ENCODE data around the gene TTLL10.

The TTLL10 gene

DNA sequence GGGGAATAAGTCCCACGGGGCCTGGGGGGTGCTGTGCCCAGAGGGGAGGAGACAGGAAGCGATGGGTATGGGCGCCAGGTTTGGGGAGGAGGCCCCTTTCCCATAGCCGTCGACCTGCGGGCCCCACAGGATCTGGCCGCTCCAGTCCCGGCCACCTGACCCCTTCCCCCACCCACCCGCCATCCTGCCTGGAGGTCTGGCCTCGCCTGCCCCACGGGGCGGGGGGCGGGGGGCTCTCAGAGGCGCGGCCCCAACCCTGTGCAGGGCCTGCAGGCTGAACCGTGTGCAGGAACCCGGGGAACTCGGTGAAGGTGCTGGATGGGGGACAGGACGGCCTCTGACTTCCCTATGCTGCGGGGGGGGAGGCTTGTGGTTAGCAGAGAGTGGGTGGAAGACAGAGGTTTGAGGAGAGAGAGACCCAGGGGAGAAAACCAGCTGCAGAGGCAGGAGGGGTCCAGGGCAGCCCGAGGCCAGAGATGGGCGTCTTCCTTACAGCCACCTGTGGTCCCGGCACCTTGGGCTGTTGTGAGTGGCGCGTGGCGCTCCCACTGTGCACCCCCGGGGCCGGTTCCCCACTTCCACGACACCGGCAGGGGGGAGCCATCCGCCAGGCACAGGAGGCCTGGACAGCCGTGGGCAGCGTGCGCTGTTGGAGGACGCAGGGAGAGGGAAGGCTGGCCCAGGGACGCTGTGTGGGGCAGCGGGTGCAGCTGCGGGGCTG is 35.2 kb downstream of the TTLL10 start:
- TF ChIP-seq, protein P1, sequence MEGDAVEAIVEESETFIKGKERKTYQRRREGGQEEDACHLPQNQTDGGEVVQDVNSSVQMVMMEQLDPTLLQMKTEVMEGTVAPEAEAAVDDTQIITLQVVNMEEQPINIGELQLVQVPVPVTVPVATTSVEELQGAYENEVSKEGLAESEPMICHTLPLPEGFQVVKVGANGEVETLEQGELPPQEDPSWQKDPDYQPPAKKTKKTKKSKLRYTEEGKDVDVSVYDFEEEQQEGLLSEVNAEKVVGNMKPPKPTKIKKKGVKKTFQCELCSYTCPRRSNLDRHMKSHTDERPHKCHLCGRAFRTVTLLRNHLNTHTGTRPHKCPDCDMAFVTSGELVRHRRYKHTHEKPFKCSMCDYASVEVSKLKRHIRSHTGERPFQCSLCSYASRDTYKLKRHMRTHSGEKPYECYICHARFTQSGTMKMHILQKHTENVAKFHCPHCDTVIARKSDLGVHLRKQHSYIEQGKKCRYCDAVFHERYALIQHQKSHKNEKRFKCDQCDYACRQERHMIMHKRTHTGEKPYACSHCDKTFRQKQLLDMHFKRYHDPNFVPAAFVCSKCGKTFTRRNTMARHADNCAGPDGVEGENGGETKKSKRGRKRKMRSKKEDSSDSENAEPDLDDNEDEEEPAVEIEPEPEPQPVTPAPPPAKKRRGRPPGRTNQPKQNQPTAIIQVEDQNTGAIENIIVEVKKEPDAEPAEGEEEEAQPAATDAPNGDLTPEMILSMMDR (conservative IDR thresholded peaks at IDR 0.05; ENCODE audit: control insufficient read depth, insufficient read depth, low read depth, low read length), result no peak
- no peak overlapping the region for H3K4me3 ChIP-seq (ENCODE audit: control insufficient read depth, low read depth, low read length)
- DNase-seq (ENCODE audit: low read depth), result peak; percentile 66

DNA sequence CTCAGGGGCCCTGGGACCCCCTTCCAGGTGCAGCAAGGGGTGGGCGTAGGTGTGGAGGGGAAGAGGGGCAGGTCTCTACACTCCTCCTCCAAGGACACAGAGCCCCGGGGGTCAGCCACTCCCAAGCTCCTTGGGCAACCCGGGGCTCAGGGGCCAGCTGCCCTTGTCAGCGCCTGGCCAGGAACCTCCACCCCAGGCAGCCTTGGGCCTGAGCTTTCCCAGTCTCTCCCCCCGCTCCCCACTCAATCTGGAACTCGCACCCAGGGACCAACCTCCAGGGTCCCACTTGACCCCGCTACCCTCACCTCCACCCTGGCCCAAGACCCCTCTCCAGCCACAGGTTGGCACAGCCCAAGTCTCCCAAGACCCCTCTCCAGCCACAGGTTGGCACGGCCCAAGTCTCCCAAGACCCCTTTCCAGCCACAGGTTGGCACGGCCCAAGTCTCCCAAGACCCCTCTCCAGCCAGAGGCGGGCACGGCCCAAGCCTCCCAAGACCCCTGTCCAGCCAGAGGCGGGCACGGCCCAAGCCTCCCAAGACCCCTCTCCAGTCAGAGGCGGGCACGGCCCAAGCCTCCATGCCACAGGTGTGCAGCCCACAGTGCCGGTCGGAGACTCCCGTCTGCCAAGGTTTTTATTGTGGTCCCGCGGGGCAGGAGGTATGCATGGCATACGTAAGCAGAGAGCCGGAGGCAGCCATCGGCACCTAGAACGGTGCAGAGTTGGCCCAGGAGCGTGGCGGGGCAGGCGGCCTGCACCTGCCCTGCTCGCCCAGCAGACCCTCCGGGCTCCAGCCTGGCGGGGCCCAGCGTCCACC is 37.3 kb downstream of the TTLL10 start:
- no peak for DNase-seq (ENCODE audit: low read depth)
- TF ChIP-seq, protein P1 (conservative IDR thresholded peaks at IDR 0.05; ENCODE audit: control insufficient read depth, insufficient read depth, low read depth, low read length), result no peak
- no peak overlapping the region for H3K4me3 ChIP-seq (ENCODE audit: control insufficient read depth, low read depth, low read length)

DNA sequence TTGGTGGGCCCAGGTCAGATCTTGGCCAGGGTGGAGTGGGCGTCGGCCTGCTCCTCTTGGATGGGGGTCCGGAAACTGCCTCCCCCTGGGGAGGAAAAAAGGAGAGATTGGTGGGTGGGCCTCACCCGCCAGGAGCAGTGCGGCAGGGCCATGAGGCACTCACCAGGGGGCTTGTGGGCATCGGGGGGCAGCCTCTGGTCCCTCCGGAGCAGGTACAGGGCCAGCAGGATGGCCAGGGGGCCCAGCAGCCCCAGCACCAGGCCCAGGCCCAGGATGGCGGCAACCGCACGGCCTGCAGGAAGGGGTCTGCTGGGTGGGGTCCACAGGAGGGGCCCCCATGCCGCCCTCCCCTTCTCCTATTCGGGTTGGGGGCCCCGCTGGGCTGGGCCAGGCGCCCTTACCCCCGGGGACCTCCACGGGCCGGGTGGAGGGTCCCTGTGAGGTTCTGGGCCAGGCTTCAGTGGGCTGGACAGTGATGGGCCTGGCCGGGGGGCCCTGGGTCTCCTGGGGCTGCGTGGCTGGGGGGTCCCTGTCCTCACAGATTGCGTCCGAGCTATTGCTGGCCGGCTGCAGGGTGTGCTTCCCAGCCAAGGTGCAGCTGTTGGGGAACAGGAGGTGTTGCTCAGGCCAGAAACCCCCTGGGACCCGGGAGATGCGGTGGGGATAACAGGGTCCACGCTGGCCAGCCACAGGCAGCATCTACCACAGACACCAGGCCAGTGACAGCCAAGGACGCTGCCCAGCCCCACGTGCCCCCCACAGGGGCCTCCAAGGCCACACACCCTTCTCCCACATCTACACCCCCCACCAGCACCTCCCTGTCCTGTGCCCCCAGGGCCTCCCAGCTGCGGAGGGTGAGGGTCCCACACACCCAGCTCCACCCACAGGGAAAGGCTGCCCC is 38.1 kb downstream of the TTLL10 start:
- H3K4me3 ChIP-seq (ENCODE audit: control insufficient read depth, low read depth, low read length), result no peak overlapping the region
- no peak for DNase-seq (ENCODE audit: low read depth)

DNA sequence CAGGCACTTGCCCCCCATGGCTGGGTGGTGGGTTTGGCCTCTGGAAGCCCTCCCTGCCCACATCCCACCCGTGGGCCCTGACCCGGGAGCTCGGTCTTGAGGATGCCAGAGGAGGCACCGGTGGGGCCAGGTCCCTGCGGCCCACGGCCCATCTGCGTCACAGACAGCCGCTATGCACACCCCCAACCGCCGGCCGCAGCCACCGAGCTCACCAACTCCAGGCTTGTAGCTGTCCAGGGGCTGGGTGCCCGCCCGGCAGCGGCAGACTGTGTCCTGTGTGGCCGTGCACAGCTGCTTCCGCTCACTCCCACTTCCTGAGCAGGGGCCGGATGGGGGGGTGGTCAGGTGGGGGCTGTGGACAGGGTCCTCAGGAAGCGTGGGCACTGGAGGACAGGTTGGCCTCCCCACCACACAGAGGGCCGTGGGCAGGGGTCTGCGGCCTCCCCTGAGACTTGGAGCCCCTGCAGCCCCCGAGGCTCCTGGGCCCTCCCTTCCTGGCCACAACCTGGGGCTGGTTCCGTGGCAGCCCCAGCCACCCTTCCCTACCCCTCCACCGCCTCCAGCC is 39.2 kb downstream of the TTLL10 start:
- DNase-seq (ENCODE audit: low read depth), result no peak
- H3K4me3 ChIP-seq (ENCODE audit: control insufficient read depth, low read depth, low read length), result no peak overlapping the region

More for the DNA sequence above, 38.1 kb downstream of the TTLL10 start:
- TF ChIP-seq, protein P1 (conservative IDR thresholded peaks at IDR 0.05; ENCODE audit: control insufficient read depth, insufficient read depth, low read depth, low read length), result no peak

DNA sequence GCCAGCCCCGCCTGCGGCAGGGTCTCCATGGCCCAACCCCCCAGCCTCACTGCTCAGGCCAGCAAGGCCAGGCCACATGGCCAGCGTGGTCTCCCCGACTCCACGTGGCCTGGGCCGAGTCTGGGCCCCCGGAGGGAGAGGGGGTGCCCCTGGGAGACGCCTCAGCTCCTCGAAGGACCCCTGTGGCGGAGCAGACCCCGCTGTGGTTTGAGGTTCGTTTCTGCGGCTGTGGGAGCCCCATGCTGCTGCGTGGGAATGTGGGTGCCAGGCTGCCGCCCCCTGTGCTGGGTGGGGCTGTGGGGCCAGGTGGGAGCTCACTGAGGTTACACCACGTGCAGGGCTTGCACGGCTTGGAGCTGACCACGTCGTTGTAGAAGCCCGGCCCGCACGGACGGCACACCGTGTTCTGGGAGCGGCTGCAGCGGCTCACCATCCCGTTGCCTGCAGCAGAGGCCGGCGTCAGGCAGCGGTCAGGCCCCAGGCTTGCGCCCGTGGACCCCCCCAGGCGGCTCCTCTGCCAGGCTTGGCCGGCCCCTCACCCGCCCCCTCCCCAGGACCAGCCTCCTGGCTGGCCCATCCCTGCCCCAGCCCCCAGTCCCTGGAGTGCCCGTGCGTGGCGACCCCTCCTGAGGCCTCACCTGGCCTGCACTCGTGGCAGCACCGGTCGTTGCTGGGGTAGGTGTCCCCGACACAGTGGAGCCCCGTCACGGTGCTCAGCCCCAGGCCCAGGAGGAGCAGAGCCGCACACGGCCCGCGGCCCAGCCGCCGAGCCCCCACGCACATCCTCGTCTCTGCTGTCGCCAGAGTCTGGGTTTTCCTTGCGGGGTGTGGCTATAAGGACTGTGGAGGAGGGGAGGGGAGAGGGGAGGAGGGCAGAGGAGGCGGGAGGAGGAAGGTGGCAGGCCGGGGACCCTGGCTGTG is 39.9 kb downstream of the TTLL10 start, which contains the start of gene TNFRSF4:
TSS of gene TNFRSF4 (minus strand) at position 809 of the 921 bp plus-strand sequence. CDS start at position 783, 26 bp downstream.
- TF ChIP-seq, protein P1 (conservative IDR thresholded peaks at IDR 0.05; ENCODE audit: control insufficient read depth, insufficient read depth, low read depth, low read length), result no peak
- H3K4me3 ChIP-seq (ENCODE audit: control insufficient read depth, low read depth, low read length), result no peak within 1 kb of the TSS
- DNase-seq (ENCODE audit: low read depth), result no peak

More for the DNA sequence above, 39.2 kb downstream of the TTLL10 start:
- TF ChIP-seq, protein P1 (conservative IDR thresholded peaks at IDR 0.05; ENCODE audit: control insufficient read depth, insufficient read depth, low read depth, low read length), result no peak
